Liver (tissue), 9 donors: ENCODE measurements around the gene ARHGEF40. TPM values are rescaled to one million over a fixed set of nuclear protein-coding genes. Genes with fewer than 3 reads are reported as not detected.
A peak's percentile ranks its signal among the peaks of the same experiment; 100 is the strongest.

ENCODE experiments used
- DNase-seq: peaks from one replicate; pipeline ENCODE4 v3.0.0-alpha.2; 2017; ENCODE audit warnings: low spot score
- H3K27ac ChIP-seq, 2 donors: one replicate each; pipeline ENCODE4 v1.7.0; 2013; ENCODE audit warnings: inconsistent platforms in 2 of 2, low read length in 2 of 2, control low read depth in 1 of 2, low read depth in 1 of 2, mild to moderate bottlenecking in 1 of 2
- H3K27me3 ChIP-seq, 4 donors: one replicate each; pipeline versions ENCODE4 v1.6.1 to v1.7.0; 2013; ENCODE audit warnings: low read length in 3 of 4, inconsistent platforms in 1 of 4, mild to moderate bottlenecking in 1 of 4, moderate library complexity in 1 of 4; ENCODE audit not compliant: control insufficient read depth in 4 of 4, insufficient read depth in 4 of 4
- H3K36me3 ChIP-seq, 4 donors: one replicate each; pipeline versions ENCODE4 v1.6.1 to v1.7.0; 2013; ENCODE audit warnings: low read length in 3 of 4, mild to moderate bottlenecking in 3 of 4, low read depth in 1 of 4, moderate library complexity in 1 of 4; ENCODE audit not compliant: control insufficient read depth in 4 of 4, insufficient read depth in 3 of 4
- H3K4me1 ChIP-seq, 4 donors: one replicate each; pipeline versions ENCODE4 v1.6.1 to v1.7.0; 2013; ENCODE audit warnings: low read length in 3 of 4, mild to moderate bottlenecking in 3 of 4, moderate library complexity in 1 of 4; ENCODE audit not compliant: control insufficient read depth in 4 of 4, insufficient read depth in 4 of 4
- H3K4me3 ChIP-seq, 3 donors: one replicate each; pipeline versions ENCODE4 v1.6.1 to v1.7.0; 2013; ENCODE audit warnings: low read length in 3 of 3, control low read depth in 1 of 3, low read depth in 1 of 3, mild to moderate bottlenecking in 1 of 3
- H3K9ac ChIP-seq, 2 donors: one replicate each; pipeline ENCODE4 v1.7.0; 2013; ENCODE audit warnings: low read length in 2 of 2, mild to moderate bottlenecking in 2 of 2, moderate library complexity in 2 of 2, control low read depth in 1 of 2, low read depth in 1 of 2
- H3K9me3 ChIP-seq, 4 donors: one replicate each; pipeline versions ENCODE4 v1.6.1 to v1.7.0; 2013; ENCODE audit warnings: low read length in 3 of 4; ENCODE audit not compliant: control insufficient read depth in 4 of 4
- ATF3 ChIP-seq: IDR thresholded peaks from 2 replicates; pipeline ENCODE4 v1.6.1; 2016; ENCODE audit warnings: antibody characterized with exemption
- CTCF ChIP-seq: fragments of 150-350 bp; IDR thresholded peaks from 2 replicates; pipeline ENCODE4 v1.5.1; 2017; ENCODE audit warnings: improper control_type of control experiment, low read depth, low read length; ENCODE audit not compliant: missing input control
- EGR1 ChIP-seq, 2 donors: IDR thresholded peaks; 2 replicates each; pipeline ENCODE4 v1.6.1; 2016 to 2018; ENCODE audit warnings: antibody characterized with exemption in 2 of 2, low read depth in 2 of 2
- FOXA2 ChIP-seq: IDR thresholded peaks from 2 replicates; pipeline ENCODE4 v1.6.1; 2016; ENCODE audit warnings: antibody characterized with exemption
- GABPA ChIP-seq, 2 donors: IDR thresholded peaks in 1 of 2; conservative IDR thresholded peaks in 1 of 2; 2 replicates each; pipeline ENCODE4 v1.6.1; 2016; ENCODE audit warnings: antibody characterized with exemption in 2 of 2, mild to moderate bottlenecking in 1 of 2, moderate library complexity in 1 of 2
- HNF4A ChIP-seq, 2 donors: conservative IDR thresholded peaks; 2 replicates each; pipeline ENCODE4 v1.6.1; 2016; ENCODE audit warnings: antibody characterized with exemption in 2 of 2, mild to moderate bottlenecking in 2 of 2
- HNF4G ChIP-seq: IDR thresholded peaks from 2 replicates; pipeline ENCODE4 v1.6.1; 2016; ENCODE audit warnings: antibody characterized with exemption
- MAX ChIP-seq: IDR thresholded peaks from 2 replicates; pipeline ENCODE4 v1.6.1; 2016; ENCODE audit warnings: antibody characterized with exemption
- NR2F2 ChIP-seq: IDR thresholded peaks from 2 replicates; pipeline ENCODE4 v1.6.1; 2016; ENCODE audit warnings: antibody characterized with exemption
- REST ChIP-seq: IDR thresholded peaks from 2 replicates; pipeline ENCODE4 v1.6.1; 2016; ENCODE audit warnings: antibody characterized with exemption, mild to moderate bottlenecking
- RXRA ChIP-seq, 2 donors: IDR thresholded peaks; 2 replicates each; pipeline ENCODE4 v1.6.1; 2017 to 2018; ENCODE audit warnings: antibody characterized with exemption in 2 of 2, mild to moderate bottlenecking in 1 of 2
- SP1 ChIP-seq: IDR thresholded peaks from 2 replicates; pipeline ENCODE4 v1.6.1; 2018; ENCODE audit warnings: antibody characterized with exemption, mild to moderate bottlenecking
- TAF1 ChIP-seq: conservative IDR thresholded peaks from 2 replicates; pipeline ENCODE4 v1.6.1; 2016; ENCODE audit warnings: antibody characterized with exemption, mild to moderate bottlenecking
- YY1 ChIP-seq: IDR thresholded peaks from 2 replicates; pipeline ENCODE4 v1.6.1; 2016; ENCODE audit warnings: antibody characterized with exemption, mild to moderate bottlenecking
- ZBTB33 ChIP-seq: IDR thresholded peaks from 2 replicates; pipeline ENCODE4 v1.6.1; 2016; ENCODE audit warnings: antibody characterized with exemption
- WGBS: extraction: QIAGEN DNeasy Blood & Tissue Kit; methylation state at CpG from one replicate; pipeline ENCODE4 v1.1.7; 2013; 5-methylcytosine and 5-hydroxymethylcytosine counted together
- polyA plus RNA-seq, 2 donors: library from polyadenylated mRNA; stranded (reverse) in 1 of 2; unstranded in 1 of 2; fragments of 200-250 nt in 1 of 2; fragments of >200 nt in 1 of 2; fragmentation: Nextera tagmentation in 1 of 2; extraction: Ambion mirVana in 1 of 2; gene quantifications; one replicate each; pipeline versions ENCODE4 v1.2.1 to v1.2.3, GENCODE V29; 2013 to 2015
- total RNA-seq, 2 donors: library from RNA; depleted of rRNA; stranded (reverse); fragments of >200 nt; gene quantifications; one replicate each; pipeline ENCODE4 v1.2.3, GENCODE V29; 2014
- donor health status: healthy.
- donor health status: healthy.
- donor health status: healthy.
- donor health status: healthy.
- donor health status: healthy.

The ARHGEF40 gene
- total and polyA plus RNA-seq, 4 donors, result 9.3 to 42.5 (median 16.9) TPM

GRCh38 chr14:21048638-21049037 lies 21.5 kb upstream of the ARHGEF40 start:
- H3K27ac ChIP-seq, result peak overlapping the region; percentile 27 to 33
- 34% methylated on average over 2 of the region's 2 CpGs for WGBS
- H3K9me3 ChIP-seq, result no peaks in the 10 kb centered on the region
- no peak overlapping the region for H3K4me3 ChIP-seq
- TF ChIP-seq EGR1 (IDR thresholded peaks at IDR 0.05; ENCODE audit: low read depth in 2 of 2) (no peak), ZBTB33 (peak; percentile 30), REST (no peak), SP1 (peak; percentile 65), GABPA (IDR thresholded peaks at IDR 0.05 in 1 of 2, conservative IDR thresholded peaks at IDR 0.05 in 1 of 2) (peak in 1 of 2 donors; percentile 23), FOXA2 (peak; percentile 22), YY1 (peak; percentile 26), MAX (peak; percentile 45), NR2F2 (peak; percentile 81), HNF4G (peak; percentile 34), RXRA (IDR thresholded peaks at IDR 0.05) (peak; percentile 83 to 84), TAF1 (no peak), HNF4A (conservative IDR thresholded peaks at IDR 0.05) (peak; percentile 77 to 79)
- no peak overlapping the region for H3K9ac ChIP-seq
- peaks cover 30 to 72% (median 45%) of the 10 kb centered on the region in 4 donors for H3K4me1 ChIP-seq
- no peaks in the 10 kb centered on the region for H3K36me3 ChIP-seq
- no peak for DNase-seq
- H3K27me3 ChIP-seq, result no peaks in the 10 kb centered on the region

- no peaks in the 10 kb centered on the region for H3K27me3 ChIP-seq
- TF ChIP-seq CTCF, result no peak
- TF ChIP-seq HNF4G, result no peak
- no peak for TF ChIP-seq HNF4A (conservative IDR thresholded peaks at IDR 0.05)
- no peak for TF ChIP-seq ATF3
- TF ChIP-seq RXRA (IDR thresholded peaks at IDR 0.05), result no peak
- TF ChIP-seq TAF1, result no peak
- no peak for TF ChIP-seq MAX
- H3K9ac ChIP-seq, result no peak overlapping the region
- peak overlapping the region in 1 of 2 donors; percentile 27 for H3K27ac ChIP-seq
- H3K4me1 ChIP-seq, result peaks cover 28 to 72% (median 45%) of the 10 kb centered on the region in 4 donors
- H3K36me3 ChIP-seq, result no peaks in the 10 kb centered on the region
- no peaks in the 10 kb centered on the region for H3K9me3 ChIP-seq
- WGBS, result 87% methylated on average over 3 of the region's 3 CpGs
- no peak overlapping the region for H3K4me3 ChIP-seq
- no peak for DNase-seq
These were observed 20.8 kb upstream of the ARHGEF40 start for GRCh38 chr14:21049271-21049673.
